HEK293 (cell line): ENCODE results near the gene GPR85.
A peak's percentile ranks its signal among the peaks of the same experiment; 100 is the strongest.

ENCODE experiments used
- CTCF ChIA-PET: fragments of 350-600 bp; formaldehyde crosslinking; extraction: SDS; loops from one replicate; lab custom pipeline; 2021; ENCODE audit warnings: antibody characterized with exemption; lab: Yijun Ruan, JAX
- POLR2A ChIA-PET: fragments of 300-600 bp; formaldehyde crosslinking; extraction: SDS; loops from one replicate; lab custom pipeline; 2020; ENCODE audit warnings: antibody characterized with exemption, inconsistent platforms; lab: Yijun Ruan, JAX
- H3K27ac ChIP-seq: fragments of 200-500 bp; sonication (Bioruptor generic); 2 replicates; pipeline ENCODE4 v1.5.1; 2014; ENCODE audit warnings: low read depth, low read length, control low read depth, inconsistent platforms; ENCODE audit errors: extremely low read depth
- H3K36me3 ChIP-seq, 2 experiments: fragments of 200-500 bp in 1 of 2; sonication (Bioruptor generic) in 1 of 2; 1 replicate in 1 of 2; 2 replicates in 1 of 2; pipeline ENCODE4 v1.5.1; 2014 to 2017; ENCODE audit warnings: inconsistent platforms in 2 of 2, low read length in 2 of 2; ENCODE audit not compliant: control insufficient read depth in 2 of 2, insufficient read depth in 1 of 2
- H3K4me1 ChIP-seq: fragments of 200-500 bp; sonication (Bioruptor generic); 2 replicates; pipeline ENCODE4 v1.5.1; 2014; ENCODE audit warnings: mild to moderate bottlenecking, low read length, inconsistent platforms; ENCODE audit not compliant: control insufficient read depth, insufficient read depth
- H3K4me3 ChIP-seq: 2 replicates; pipeline ENCODE4 v1.5.1; 2011; ENCODE audit warnings: low read depth, mild to moderate bottlenecking, control low read depth, low read length, moderate library complexity
- H3K9me3 ChIP-seq: fragments of 200-500 bp; sonication (Bioruptor generic); 2 replicates; pipeline ENCODE4 v1.5.1; 2014; ENCODE audit warnings: low read depth, low read length, inconsistent platforms; ENCODE audit not compliant: control insufficient read depth, insufficient read depth
- HOXC10 ChIP-seq: sonication (generic); formaldehyde crosslinking; IDR thresholded peaks from 2 replicates; pipeline ENCODE4 v1.8.1; 2023; ENCODE audit warnings: mild to moderate bottlenecking, missing genetic modification reagents
- PRDM6 ChIP-seq: fragments of 450-650 bp; formaldehyde crosslinking; IDR thresholded peaks from 2 replicates; pipeline ENCODE4 v1.5.1; 2017; ENCODE audit warnings: missing biosample characterization, missing genetic modification characterization
- SCRT1 ChIP-seq: fragments of 450-650 bp; formaldehyde crosslinking; IDR thresholded peaks from 2 replicates; pipeline ENCODE4 v1.5.1; 2016; ENCODE audit warnings: missing biosample characterization, missing genetic modification characterization, borderline replicate concordance
- SCRT2 ChIP-seq: fragments of 450-650 bp; formaldehyde crosslinking; IDR thresholded peaks from 2 replicates; pipeline ENCODE4 v1.5.1; 2016; ENCODE audit warnings: missing biosample characterization, missing genetic modification characterization
- ZBTB17 ChIP-seq: fragments of 450-650 bp; formaldehyde crosslinking; IDR thresholded peaks from 2 replicates; pipeline ENCODE4 v1.5.1; 2016; ENCODE audit warnings: missing biosample characterization, missing genetic modification characterization
- ZBTB20 ChIP-seq: fragments of 450-650 bp; formaldehyde crosslinking; IDR thresholded peaks from 2 replicates; pipeline ENCODE4 v1.5.1; 2016; ENCODE audit warnings: missing biosample characterization, missing genetic modification characterization
- ZBTB48 ChIP-seq: fragments of 450-650 bp; formaldehyde crosslinking; IDR thresholded peaks from 2 replicates; pipeline ENCODE4 v1.5.1; 2016; ENCODE audit warnings: missing biosample characterization, missing genetic modification characterization
- ZEB2 ChIP-seq: fragments of 450-650 bp; formaldehyde crosslinking; IDR thresholded peaks from 2 replicates; pipeline ENCODE4 v1.5.1; 2016; ENCODE audit warnings: missing biosample characterization, missing genetic modification characterization
- ZNF362 ChIP-seq: fragments of 450-650 bp; formaldehyde crosslinking; IDR thresholded peaks from 2 replicates; pipeline ENCODE4 v1.5.1; 2016; ENCODE audit warnings: missing biosample characterization, missing genetic modification characterization
- ZNF366 ChIP-seq: fragments of 450-650 bp; formaldehyde crosslinking; conservative IDR thresholded peaks from 2 replicates; pipeline ENCODE4 v1.5.1; 2016; ENCODE audit warnings: missing biosample characterization, missing genetic modification characterization
- ZNF449 ChIP-seq: fragments of 450-650 bp; formaldehyde crosslinking; IDR thresholded peaks from 2 replicates; pipeline ENCODE4 v1.5.1; 2017; ENCODE audit warnings: missing biosample characterization, mild to moderate bottlenecking, missing genetic modification characterization, moderate library complexity
- ZNF501 ChIP-seq: fragments of 450-650 bp; formaldehyde crosslinking; IDR thresholded peaks from 2 replicates; pipeline ENCODE4 v1.5.1; 2016; ENCODE audit warnings: missing biosample characterization, missing genetic modification characterization
- ZNF548 ChIP-seq: fragments of 450-650 bp; formaldehyde crosslinking; IDR thresholded peaks from 2 replicates; pipeline ENCODE4 v1.5.1; 2016; ENCODE audit warnings: missing biosample characterization, missing genetic modification characterization
- ZNF549 ChIP-seq: fragments of 450-650 bp; IDR thresholded peaks from 2 replicates; pipeline ENCODE4 v1.5.1; 2018; ENCODE audit warnings: missing biosample characterization, missing genetic modification characterization, mild to moderate bottlenecking, inconsistent platforms, moderate library complexity
- ZNF580 ChIP-seq: fragments of 450-650 bp; formaldehyde crosslinking; IDR thresholded peaks from 2 replicates; pipeline ENCODE4 v1.5.1; 2016; ENCODE audit warnings: missing biosample characterization, missing genetic modification characterization
- ZNF777 ChIP-seq: fragments of 450-650 bp; formaldehyde crosslinking; IDR thresholded peaks from 2 replicates; pipeline ENCODE4 v1.5.1; 2017; ENCODE audit warnings: missing biosample characterization, missing genetic modification characterization, borderline replicate concordance
- ZSCAN18 ChIP-seq: fragments of 450-650 bp; formaldehyde crosslinking; IDR thresholded peaks from 2 replicates; pipeline ENCODE4 v1.5.1; 2016; ENCODE audit warnings: missing biosample characterization, missing genetic modification characterization

GPR85 gene

GRCh38 chr7:113083816-113084495, 2.7 kb downstream of the GPR85 start (continued):
- TF ChIP-seq ZNF580 (tag by site-specific recombination), result no peak
- TF ChIP-seq ZEB2 (tag by site-specific recombination), result no peak
- TF ChIP-seq ZNF549, result no peak
- TF ChIP-seq ZNF548 (tag by site-specific recombination), result no peak
- no peak for TF ChIP-seq ZNF777 (tag by site-specific recombination)
- no peak for TF ChIP-seq ZNF366 (tag by site-specific recombination)
- TF ChIP-seq ZBTB17 (tag by site-specific recombination), result no peak
- TF ChIP-seq, all 188 proteins: peak for 0

GRCh38 chr7:113083132-113083815, 3.4 kb downstream of the GPR85 start:
- Histone ChIP-seq H3K4me1 (no peaks in the 10 kb centered on the region; the same call in 1 of the 2 replicates), H3K9me3 (no peaks in the 10 kb centered on the region), H3K4me3 (no peak overlapping the region), H3K36me3 (no peaks in the 10 kb centered on the region), H3K27ac (no peak overlapping the region)
- TF ChIP-seq ZBTB20 (tag by site-specific recombination) (no peak), ZSCAN18 (no peak), ZBTB48 (0 out of 2 replicates have a peak, but pooled peaks have one; percentile 19), HOXC10 (CRISPR knock-in tag) (no peak), ZNF362 (tag by site-specific recombination) (no peak)
- ChIA-PET CTCF (interaction anchor here (0.5 kb wide), 1 partner anchor 588 kb away, joined by 3 read pairs; no protein-coding TSS in a partner anchor), POLR2A (no interaction called here)

- Histone ChIP-seq H3K9me3 (no peaks in the 10 kb centered on the region), H3K27ac (no peak overlapping the region), H3K36me3 (no peaks in the 10 kb centered on the region), H3K4me3 (no peak overlapping the region)
- TF ChIP-seq ZNF501 (tag by site-specific recombination) (no peak), SCRT1 (0 out of 2 replicates have a peak, but pooled peaks have one; percentile 39), SCRT2 (tag by site-specific recombination) (peak; percentile 59), PRDM6 (tag by site-specific recombination) (peak; percentile 15; the same call in 1 of the 2 replicates), ZNF449 (tag by site-specific recombination) (no peak)
- TF ChIP-seq, all 188 proteins: peak for 3
- POLR2A ChIA-PET, result no interaction called here
- H3K4me1 ChIP-seq, result no peaks in the 10 kb centered on the region
- CTCF ChIA-PET, result interaction anchor here (0.6 to 1.2 kb wide), 2 partner anchors 8 to 880 kb away, joined by 3 to 6 read pairs; partner anchors contain the start of gene GPR85
These were observed 8.3 kb downstream of the GPR85 start for GRCh38 chr7:113078331-113078730.
